Smooth muscle cell (in vitro differentiated cells): Measurements from ENCODE around the gene RAB7B. TPM values are rescaled to one million over a fixed set of nuclear protein-coding genes. Genes with fewer than 3 reads are reported as not detected.
A peak's percentile ranks its signal among the peaks of the same experiment; 100 is the strongest.

Experiments
- DNase-seq: peaks from one replicate; lab custom pipeline; 2025; ENCODE audit not compliant: unreplicated experiment; lab: John Stamatoyannopoulos, UW
- H2AFZ ChIP-seq: fragments of 200-600 bp; sonication (generic); 2 replicates; pipeline ENCODE4 v1.6.0; 2016; ENCODE audit warnings: antibody characterized with exemption, low read depth, mild to moderate bottlenecking
- H3F3A ChIP-seq: fragments of 200-600 bp; sonication (generic); 2 replicates; pipeline ENCODE4 v1.6.0; 2017; ENCODE audit warnings: antibody characterized with exemption, low read depth
- H3K27ac ChIP-seq: fragments of 200-600 bp; sonication (generic); 2 replicates; pipeline ENCODE4 v1.5.1; 2016; ENCODE audit warnings: low read depth, mild to moderate bottlenecking
- H3K27me3 ChIP-seq: fragments of 200-600 bp; sonication (generic); 2 replicates; pipeline ENCODE4 v1.6.1; 2016; ENCODE audit warnings: low read depth, mild to moderate bottlenecking
- H3K36me3 ChIP-seq: fragments of 200-600 bp; sonication (generic); 2 replicates; pipeline ENCODE4 v1.5.1; 2016; ENCODE audit warnings: low read depth
- H3K4me1 ChIP-seq: fragments of 200-600 bp; sonication (generic); 2 replicates; pipeline ENCODE4 v1.5.1; 2016; ENCODE audit warnings: low read depth
- H3K4me2 ChIP-seq: fragments of 200-600 bp; sonication (generic); 2 replicates; pipeline ENCODE4 v1.6.0; 2016; ENCODE audit warnings: mild to moderate bottlenecking
- H3K4me3 ChIP-seq: fragments of 200-600 bp; sonication (generic); 2 replicates; pipeline ENCODE4 v1.5.1; 2016; ENCODE audit warnings: mild to moderate bottlenecking
- H3K79me2 ChIP-seq: fragments of 200-600 bp; sonication (generic); 2 replicates; pipeline ENCODE4 v1.6.0; 2016; ENCODE audit warnings: low read depth, mild to moderate bottlenecking
- H3K9ac ChIP-seq: fragments of 200-600 bp; sonication (generic); 2 replicates; pipeline ENCODE4 v1.6.0; 2016; ENCODE audit warnings: low read depth
- H3K9me3 ChIP-seq: fragments of 200-600 bp; sonication (generic); replicated peaks from 2 replicates; pipeline ENCODE4 v1.5.1; 2016; ENCODE audit warnings: low read depth
- H4K20me1 ChIP-seq: fragments of 200-600 bp; sonication (generic); 2 replicates; pipeline ENCODE4 v1.6.0; 2016; ENCODE audit warnings: low read depth
- WGBS: methylation state at CpG from one replicate; pipeline ENCODE4 v1.1.7; 2016; ENCODE audit warnings: low lambda C conversion rate; 5-methylcytosine and 5-hydroxymethylcytosine counted together
- polyA plus RNA-seq: library from polyadenylated mRNA; unstranded; fragments of >200 nt; fragmentation: Nextera tagmentation; extraction: Ambion mirVana; gene quantifications from 2 replicates; pipeline ENCODE4 v1.2.1, GENCODE V29; 2016
- total RNA-seq: library from RNA; depleted of rRNA; stranded (reverse); fragments of >200 nt; gene quantifications from 2 replicates; pipeline ENCODE4 v1.2.3, GENCODE V29; 2014
- TF ChIP-seq, protein P1 (sequence below): fragments of 200-600 bp; sonication (generic); IDR thresholded peaks from 2 replicates; pipeline ENCODE4 v1.5.1; 2017; ENCODE audit warnings: borderline replicate concordance, mild to moderate bottlenecking, antibody characterized with exemption; ENCODE audit not compliant: insufficient read depth, poor library complexity, severe bottlenecking

The RAB7B gene
- total and polyA plus RNA-seq, 2 experiments from 2014 or later: 13.0 to 13.6 TPM

- H4K20me1 ChIP-seq: no peaks in the 10 kb centered on the region
- H3K79me2 ChIP-seq: no peaks in the 10 kb centered on the region
- no peak overlapping the region for H3K27ac ChIP-seq
- peaks cover 19% of the 10 kb centered on the region for H3K4me1 ChIP-seq
- H3F3A ChIP-seq: no peaks in the 10 kb centered on the region
- H3K36me3 ChIP-seq: no peaks in the 10 kb centered on the region
- H3K4me3 ChIP-seq: no peak overlapping the region
- H3K9me3 ChIP-seq: no peaks in the 10 kb centered on the region
- H3K4me2 ChIP-seq: no peak overlapping the region
- H3K9ac ChIP-seq: no peak overlapping the region
- no peaks in the 10 kb centered on the region for H3K27me3 ChIP-seq
- H2AFZ ChIP-seq: no peak overlapping the region
- TF ChIP-seq, protein P1, sequence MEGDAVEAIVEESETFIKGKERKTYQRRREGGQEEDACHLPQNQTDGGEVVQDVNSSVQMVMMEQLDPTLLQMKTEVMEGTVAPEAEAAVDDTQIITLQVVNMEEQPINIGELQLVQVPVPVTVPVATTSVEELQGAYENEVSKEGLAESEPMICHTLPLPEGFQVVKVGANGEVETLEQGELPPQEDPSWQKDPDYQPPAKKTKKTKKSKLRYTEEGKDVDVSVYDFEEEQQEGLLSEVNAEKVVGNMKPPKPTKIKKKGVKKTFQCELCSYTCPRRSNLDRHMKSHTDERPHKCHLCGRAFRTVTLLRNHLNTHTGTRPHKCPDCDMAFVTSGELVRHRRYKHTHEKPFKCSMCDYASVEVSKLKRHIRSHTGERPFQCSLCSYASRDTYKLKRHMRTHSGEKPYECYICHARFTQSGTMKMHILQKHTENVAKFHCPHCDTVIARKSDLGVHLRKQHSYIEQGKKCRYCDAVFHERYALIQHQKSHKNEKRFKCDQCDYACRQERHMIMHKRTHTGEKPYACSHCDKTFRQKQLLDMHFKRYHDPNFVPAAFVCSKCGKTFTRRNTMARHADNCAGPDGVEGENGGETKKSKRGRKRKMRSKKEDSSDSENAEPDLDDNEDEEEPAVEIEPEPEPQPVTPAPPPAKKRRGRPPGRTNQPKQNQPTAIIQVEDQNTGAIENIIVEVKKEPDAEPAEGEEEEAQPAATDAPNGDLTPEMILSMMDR: no peak
- DNase-seq: no peak
- 91% methylated on average over 6 of the region's 6 CpGs for WGBS
These were observed 66.9 kb downstream of the RAB7B start for GRCh38 chr1:205936311-205936710.

- H3K27me3 ChIP-seq: no peaks in the 10 kb centered on the region
- no peaks in the 10 kb centered on the region for H3K9me3 ChIP-seq
- H3K4me3 ChIP-seq: no peak overlapping the region
- no peak for DNase-seq
- H4K20me1 ChIP-seq: no peaks in the 10 kb centered on the region
- H3K36me3 ChIP-seq: no peaks in the 10 kb centered on the region
- no peak overlapping the region for H2AFZ ChIP-seq
- 94% methylated on average over 8 of the region's 8 CpGs for WGBS
- H3F3A ChIP-seq: no peaks in the 10 kb centered on the region
- H3K4me1 ChIP-seq: peaks cover 19% of the 10 kb centered on the region
- TF ChIP-seq, protein P1: no peak
- no peak overlapping the region for H3K27ac ChIP-seq
- no peaks in the 10 kb centered on the region for H3K79me2 ChIP-seq
- H3K4me2 ChIP-seq: no peak overlapping the region
- H3K9ac ChIP-seq: no peak overlapping the region
These were observed 67.3 kb downstream of the RAB7B start for GRCh38 chr1:205935869-205936268.

DNA sequence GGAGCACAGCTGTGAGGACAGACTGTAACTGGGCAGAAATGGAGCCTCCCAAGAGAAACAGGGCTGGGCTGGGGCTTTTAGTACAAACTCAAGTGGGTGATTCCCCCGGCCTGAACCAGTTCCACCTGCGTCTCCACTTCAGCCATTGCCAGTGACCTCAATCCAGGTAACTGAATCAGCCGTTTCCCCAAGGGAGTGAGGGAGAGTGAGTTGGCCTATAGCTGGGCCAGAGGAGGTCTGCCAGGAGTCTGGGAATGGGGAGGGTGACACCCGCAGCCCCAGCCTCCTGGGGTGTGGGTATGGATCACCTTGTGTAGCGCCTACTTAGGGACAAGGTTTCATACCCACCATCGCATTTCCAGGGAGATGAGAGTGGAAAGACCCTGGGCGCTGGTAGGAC, 68.4 kb downstream of the RAB7B start:
- Histone ChIP-seq H3K9ac (no peak overlapping the region), H3K4me3 (no peak overlapping the region), H3K79me2 (no peaks in the 10 kb centered on the region), H2AFZ (no peak overlapping the region), H3K27me3 (no peaks in the 10 kb centered on the region), H3K9me3 (no peaks in the 10 kb centered on the region), H4K20me1 (no peaks in the 10 kb centered on the region), H3K4me2 (no peak overlapping the region), H3K27ac (no peak overlapping the region), H3K4me1 (peaks cover 19% of the 10 kb centered on the region), H3K36me3 (no peaks in the 10 kb centered on the region), H3F3A (no peaks in the 10 kb centered on the region)
- DNase-seq: no peak
- WGBS: 88% methylated on average over 7 of the region's 7 CpGs
- TF ChIP-seq, protein P1: no peak

DNA sequence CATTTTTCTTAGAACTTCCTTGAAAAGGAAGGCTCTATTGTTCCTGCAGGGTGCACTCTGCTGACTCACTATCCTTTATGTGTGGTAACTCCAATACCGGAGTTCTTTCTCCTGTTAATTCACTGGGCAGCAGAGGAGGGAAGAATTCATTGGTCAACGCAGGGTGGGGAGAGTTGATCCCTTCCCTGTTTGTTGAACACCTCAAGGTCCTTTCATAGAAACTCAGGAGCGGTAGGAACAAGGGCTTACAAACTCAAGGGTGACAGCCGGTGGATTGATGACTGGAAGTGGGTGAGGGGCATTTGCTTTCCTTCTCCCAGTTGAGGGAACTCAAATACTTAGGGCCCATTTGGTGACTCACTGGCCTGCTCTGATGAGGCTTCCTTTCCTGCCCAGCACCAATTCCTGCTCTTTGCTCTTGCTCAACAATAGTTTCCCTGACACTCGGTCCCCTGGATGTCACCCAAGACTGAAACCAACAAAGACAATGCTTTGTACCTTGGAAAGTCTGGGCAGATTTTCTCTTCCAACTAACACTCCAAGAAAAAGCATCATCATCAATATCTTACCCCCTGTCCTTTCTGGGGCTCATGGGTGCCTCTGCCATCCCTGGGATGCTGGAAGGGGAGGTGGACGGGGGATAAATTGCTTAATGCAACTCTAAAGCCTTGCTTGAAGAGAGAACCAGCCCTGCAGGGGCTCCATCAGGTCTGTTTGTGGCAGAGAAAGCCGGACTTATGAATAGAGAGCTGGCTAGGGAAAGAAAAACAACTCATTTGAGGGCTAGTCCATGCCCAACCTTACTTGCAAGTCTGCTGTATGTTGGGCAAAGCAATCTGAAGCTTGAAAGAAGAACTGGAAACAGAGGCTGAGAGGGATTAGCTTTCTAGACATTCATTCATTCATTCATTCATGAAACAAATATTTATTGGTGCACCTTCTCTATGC, 69.2 kb downstream of the RAB7B start:
- H3K9ac ChIP-seq: no peak overlapping the region
- no peaks in the 10 kb centered on the region for H3K36me3 ChIP-seq
- H3F3A ChIP-seq: no peaks in the 10 kb centered on the region
- H3K79me2 ChIP-seq: no peaks in the 10 kb centered on the region
- no peaks in the 10 kb centered on the region for H3K9me3 ChIP-seq
- H3K27me3 ChIP-seq: no peaks in the 10 kb centered on the region
- H3K27ac ChIP-seq: peak overlapping the region; percentile 12
- no peak overlapping the region for H3K4me3 ChIP-seq
- no peak for DNase-seq
- H2AFZ ChIP-seq: no peak overlapping the region
- no peaks in the 10 kb centered on the region for H4K20me1 ChIP-seq
- 64% methylated on average over 7 of the region's 7 CpGs for WGBS
- H3K4me2 ChIP-seq: no peak overlapping the region
- TF ChIP-seq, protein P1: no peak
- peaks cover 14% of the 10 kb centered on the region for H3K4me1 ChIP-seq
